Stimulated activated CD4-positive, alpha-beta T cell treated with anti-CD3 and anti-CD28 coated beads, Interleukin-4, amount 100 ng/mL, for 48 hours (primary cell): ENCODE data around the gene CLDN24.
"Not testable (repeated sequence)": the region's sequence is repeated elsewhere in the genome, so short reads cannot be mapped to it uniquely, and the experiment has no call there.

ENCODE experiments used
- DNase-seq, 2 donors: peaks; one replicate each; pipeline ENCODE4 v3.0.0-alpha.2; 2020; ENCODE audit warnings: low read depth in 2 of 2

The CLDN24 gene

GRCh38 chr4:183347566-183347965, 25.3 kb upstream of the CLDN24 start:
- DNase-seq, result no peak

GRCh38 chr4:183347146-183347545, 24.9 kb upstream of the CLDN24 start:
- no peak for DNase-seq

GRCh38 chr4:183345261-183345660, 23.0 kb upstream of the CLDN24 start:
- no peak for DNase-seq

- DNase-seq, result no peak
Observed at GRCh38 chr4:183344523-183345255, 22.5 kb upstream of the CLDN24 start.

- no peak for DNase-seq
Observed at GRCh38 chr4:183343730-183344129, 21.5 kb upstream of the CLDN24 start.

GRCh38 chr4:183342541-183343533, 20.6 kb upstream of the CLDN24 start:
- DNase-seq, result no peak

- DNase-seq, result no peak
Observed at GRCh38 chr4:183337833-183338232, 15.6 kb upstream of the CLDN24 start.

GRCh38 chr4:183337349-183337748, 15.1 kb upstream of the CLDN24 start:
- no peak for DNase-seq

GRCh38 chr4:183335369-183335940, 13.2 kb upstream of the CLDN24 start:
- no peak for DNase-seq

GRCh38 chr4:183333983-183334382, 11.8 kb upstream of the CLDN24 start:
- DNase-seq, result no peak

GRCh38 chr4:183333202-183333601, 11.0 kb upstream of the CLDN24 start:
- no peak for DNase-seq

GRCh38 chr4:183332447-183332846, 10.2 kb upstream of the CLDN24 start:
- no peak for DNase-seq

GRCh38 chr4:183330841-183331240, 8.6 kb upstream of the CLDN24 start:
- DNase-seq, result no peak

GRCh38 chr4:183329954-183330742, 7.9 kb upstream of the CLDN24 start:
- no peak for DNase-seq

- DNase-seq, result no peak
Observed at GRCh38 chr4:183329244-183329643, 7.0 kb upstream of the CLDN24 start.

- no peak for DNase-seq
Observed at GRCh38 chr4:183328832-183329231, 6.6 kb upstream of the CLDN24 start.

GRCh38 chr4:183327827-183328226, 5.6 kb upstream of the CLDN24 start:
- DNase-seq, result no peak

- no peak for DNase-seq
Observed at GRCh38 chr4:183326853-183327252, 4.6 kb upstream of the CLDN24 start.

- DNase-seq, result not testable (repeated sequence)
Observed at GRCh38 chr4:183326387-183326786, 4.2 kb upstream of the CLDN24 start.

GRCh38 chr4:183324619-183325018, 2.4 kb upstream of the CLDN24 start:
- no peak for DNase-seq

- not testable (repeated sequence) for DNase-seq
Observed at GRCh38 chr4:183324056-183324455, 1.8 kb upstream of the CLDN24 start.

GRCh38 chr4:183323295-183323694, 1.1 kb upstream of the CLDN24 start:
- DNase-seq, result no peak
